GM18867 (cell line): ENCODE measurements around the gene ASB18.
"Not testable (repeated sequence)": the region's sequence is repeated elsewhere in the genome, so short reads cannot be mapped to it uniquely, and the experiment has no call there.

Experiments used
- ATAC-seq: cut with Tn5 transposase; IDR thresholded peaks from one replicate; pipeline ENCODE4 v1.9.1; 2021; ENCODE audit warnings: mild to moderate bottlenecking, moderate library complexity; ENCODE audit not compliant: unreplicated experiment

Gene ASB18

GRCh38 chr2:236264256-236264655, at the start of gene ASB18:
Gene ASB18, minus strand, starts transcription at chr2:236264406. Its CDS starts 61 bp downstream, at chr2:236264345.
- ATAC-seq: no peak

- no peak for ATAC-seq
These were observed 47.1 kb upstream of the ASB18 start for GRCh38 chr2:236311286-236311685.

GRCh38 chr2:236309669-236310029, 45.4 kb upstream of the ASB18 start:
- ATAC-seq: no peak

- ATAC-seq: no peak
These were observed 44.9 kb upstream of the ASB18 start for GRCh38 chr2:236308855-236309668.

GRCh38 chr2:236307641-236308040, 43.4 kb upstream of the ASB18 start:
- ATAC-seq: no peak

GRCh38 chr2:236306825-236307540, 42.8 kb upstream of the ASB18 start:
- no peak for ATAC-seq

- ATAC-seq: no peak
These were observed 41.9 kb upstream of the ASB18 start for GRCh38 chr2:236305964-236306605.

GRCh38 chr2:236305531-236305930, 41.3 kb upstream of the ASB18 start:
- ATAC-seq: no peak

- no peak for ATAC-seq
These were observed 39.7 kb upstream of the ASB18 start for GRCh38 chr2:236303935-236304334.

- ATAC-seq: no peak
These were observed 38.3 kb upstream of the ASB18 start for GRCh38 chr2:236302555-236302954.

- no peak for ATAC-seq
These were observed 34.8 kb upstream of the ASB18 start for GRCh38 chr2:236298924-236299475.

GRCh38 chr2:236295481-236295880, 31.3 kb upstream of the ASB18 start:
- no peak for ATAC-seq

GRCh38 chr2:236294647-236295046, 30.4 kb upstream of the ASB18 start:
- ATAC-seq: no peak

- ATAC-seq: no peak
These were observed 29.1 kb upstream of the ASB18 start for GRCh38 chr2:236293241-236293810.

- ATAC-seq: no peak
These were observed 27.7 kb upstream of the ASB18 start for GRCh38 chr2:236291911-236292310.

GRCh38 chr2:236291476-236291875, 27.3 kb upstream of the ASB18 start:
- ATAC-seq: no peak

GRCh38 chr2:236290742-236291425, 26.7 kb upstream of the ASB18 start:
- no peak for ATAC-seq

- ATAC-seq: no peak
These were observed 25.7 kb upstream of the ASB18 start for GRCh38 chr2:236289766-236290462.

GRCh38 chr2:236288373-236288772, 24.2 kb upstream of the ASB18 start:
- ATAC-seq: not testable (repeated sequence)

GRCh38 chr2:236287656-236288055, 23.4 kb upstream of the ASB18 start:
- no peak for ATAC-seq
